Astrocyte (in vitro differentiated cells and primary cell): Measurements from ENCODE around the gene SHISA7. TPM values are rescaled to one million over a fixed set of nuclear protein-coding genes. Genes with fewer than 3 reads are reported as not detected.

Source experiments
- DNase-seq: peaks from one replicate; pipeline ENCODE4 v3.0.0-alpha.2; 2010; ENCODE audit warnings: low read depth
- FAIRE-seq: peaks from 2 replicates; lab custom pipeline; 2011; peaks lifted over from hg19 to GRCh38; lab: Jason Lieb, UNC
- H2AFZ ChIP-seq: 2 replicates; pipeline ENCODE4 v1.6.0; 2012; ENCODE audit warnings: low read depth, low read length, inconsistent platforms
- H3K27ac ChIP-seq: 2 replicates; pipeline ENCODE4 v1.5.1; 2011; ENCODE audit warnings: low read depth, low read length, inconsistent platforms
- H3K27me3 ChIP-seq: 2 replicates; pipeline ENCODE4 v1.6.0; 2011; ENCODE audit warnings: low read length, inconsistent platforms; ENCODE audit not compliant: insufficient read depth
- H3K36me3 ChIP-seq: 2 replicates; pipeline ENCODE4 v1.5.1; 2011; ENCODE audit warnings: low read length, inconsistent platforms; ENCODE audit not compliant: insufficient read depth
- H3K4me1 ChIP-seq: 2 replicates; pipeline ENCODE4 v1.5.1; 2011; ENCODE audit warnings: low read length, inconsistent platforms; ENCODE audit not compliant: insufficient read depth
- H3K4me2 ChIP-seq: 2 replicates; pipeline ENCODE4 v1.6.0; 2012; ENCODE audit warnings: low read length, inconsistent platforms
- H3K4me3 ChIP-seq: 2 replicates; pipeline ENCODE4 v1.5.1; 2011; ENCODE audit warnings: low read depth, mild to moderate bottlenecking, low read length, inconsistent platforms; ENCODE audit not compliant: insufficient read depth
- H3K79me2 ChIP-seq: 2 replicates; pipeline ENCODE4 v1.6.0; 2012; ENCODE audit warnings: mild to moderate bottlenecking, low read length, inconsistent platforms; ENCODE audit not compliant: insufficient read depth
- H3K9ac ChIP-seq: 2 replicates; pipeline ENCODE4 v1.6.0; 2012; ENCODE audit warnings: mild to moderate bottlenecking, low read length, inconsistent platforms
- H3K9me3 ChIP-seq: 2 replicates; pipeline ENCODE4 v1.5.1; 2012; ENCODE audit warnings: low read depth, mild to moderate bottlenecking, low read length, inconsistent platforms; ENCODE audit not compliant: insufficient read depth
- H4K20me1 ChIP-seq: 2 replicates; pipeline ENCODE4 v1.6.0; 2012; ENCODE audit warnings: low read length, inconsistent platforms; ENCODE audit not compliant: insufficient read depth
- H3K27ac Mint-ChIP-seq: one replicate; pipeline ENCODE4 v1.8.0; 2021; ENCODE audit warnings: mild to moderate bottlenecking, mixed read lengths; ENCODE audit not compliant: unreplicated experiment
- H3K27me3 Mint-ChIP-seq: one replicate; pipeline ENCODE4 v1.8.0; 2021; ENCODE audit warnings: low read depth, mixed read lengths; ENCODE audit not compliant: unreplicated experiment
- H3K36me3 Mint-ChIP-seq: one replicate; pipeline ENCODE4 v1.8.0; 2021; ENCODE audit warnings: low read depth, mixed read lengths; ENCODE audit not compliant: unreplicated experiment
- H3K4me1 Mint-ChIP-seq: one replicate; pipeline ENCODE4 v1.8.0; 2021; ENCODE audit warnings: low read depth, mixed read lengths; ENCODE audit not compliant: unreplicated experiment
- H3K4me3 Mint-ChIP-seq: one replicate; pipeline ENCODE4 v1.8.0; 2021; ENCODE audit warnings: mild to moderate bottlenecking, moderate library complexity, mixed read lengths; ENCODE audit not compliant: unreplicated experiment
- H3K9me3 Mint-ChIP-seq: one replicate; pipeline ENCODE4 v1.8.0; 2021; ENCODE audit warnings: mild to moderate bottlenecking, mixed read lengths; ENCODE audit not compliant: unreplicated experiment
- EZH2 ChIP-seq: IDR thresholded peaks from 2 replicates; pipeline ENCODE4 v1.6.1; 2012; ENCODE audit warnings: mild to moderate bottlenecking, low read length, inconsistent platforms; ENCODE audit not compliant: insufficient read depth
- total RNA-seq: library from RNA; stranded (reverse); gene quantifications from 2 replicates; pipeline ENCODE4 v1.2.1, GENCODE V29; 2021
- TF ChIP-seq, protein P1 (sequence below): IDR thresholded peaks from 2 replicates; pipeline ENCODE4 v1.5.1; 2011; ENCODE audit warnings: low read depth, mild to moderate bottlenecking, inconsistent platforms, low read length, moderate library complexity; ENCODE audit not compliant: insufficient read depth

The SHISA7 gene
- total RNA-seq, 1 donor from 2014 or later: 0.09 TPM

DNA sequence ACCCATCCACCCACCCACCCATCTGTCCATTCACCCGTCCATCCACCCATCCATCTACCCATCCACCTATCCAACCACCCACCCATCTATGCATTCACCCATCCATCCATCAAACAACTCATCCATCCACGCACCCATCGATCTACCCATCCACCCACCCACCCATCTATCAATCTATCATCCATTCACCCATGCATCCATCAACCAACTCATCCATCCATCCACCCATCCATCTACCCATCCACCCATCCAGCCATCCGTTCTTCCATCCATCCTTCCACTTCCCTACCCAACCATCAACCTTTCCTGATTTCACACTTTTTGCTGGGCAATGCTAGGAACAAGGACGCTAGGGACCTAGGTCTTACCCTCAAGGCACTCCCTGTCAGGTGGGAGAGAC lies 61.1 kb downstream of the SHISA7 start:
- H4K20me1 ChIP-seq: peaks cover 12% of the 10 kb centered on the region
- H3K9ac ChIP-seq: no peak overlapping the region
- H3K27ac ChIP-seq: no peak overlapping the region
- FAIRE-seq: no peak
- H3K36me3 ChIP-seq: peaks cover 2% of the 10 kb centered on the region
- Mint-ChIP-seq H3K4me1 (peaks cover 5% of the 10 kb centered on the region), H3K36me3 (peaks cover 9% of the 10 kb centered on the region), H3K27ac (no peak overlapping the region), H3K27me3 (peaks cover 2% of the 10 kb centered on the region), H3K9me3 (peaks cover 2% of the 10 kb centered on the region), H3K4me3 (no peak overlapping the region)
- H3K4me1 ChIP-seq: peaks cover 22% of the 10 kb centered on the region
- no peaks in the 10 kb centered on the region for H3K27me3 ChIP-seq
- DNase-seq: no peak
- no peak overlapping the region for H2AFZ ChIP-seq
- no peaks in the 10 kb centered on the region for H3K9me3 ChIP-seq
- H3K4me3 ChIP-seq: no peak overlapping the region
- TF ChIP-seq EZH2: no peak
- TF ChIP-seq, protein P1, sequence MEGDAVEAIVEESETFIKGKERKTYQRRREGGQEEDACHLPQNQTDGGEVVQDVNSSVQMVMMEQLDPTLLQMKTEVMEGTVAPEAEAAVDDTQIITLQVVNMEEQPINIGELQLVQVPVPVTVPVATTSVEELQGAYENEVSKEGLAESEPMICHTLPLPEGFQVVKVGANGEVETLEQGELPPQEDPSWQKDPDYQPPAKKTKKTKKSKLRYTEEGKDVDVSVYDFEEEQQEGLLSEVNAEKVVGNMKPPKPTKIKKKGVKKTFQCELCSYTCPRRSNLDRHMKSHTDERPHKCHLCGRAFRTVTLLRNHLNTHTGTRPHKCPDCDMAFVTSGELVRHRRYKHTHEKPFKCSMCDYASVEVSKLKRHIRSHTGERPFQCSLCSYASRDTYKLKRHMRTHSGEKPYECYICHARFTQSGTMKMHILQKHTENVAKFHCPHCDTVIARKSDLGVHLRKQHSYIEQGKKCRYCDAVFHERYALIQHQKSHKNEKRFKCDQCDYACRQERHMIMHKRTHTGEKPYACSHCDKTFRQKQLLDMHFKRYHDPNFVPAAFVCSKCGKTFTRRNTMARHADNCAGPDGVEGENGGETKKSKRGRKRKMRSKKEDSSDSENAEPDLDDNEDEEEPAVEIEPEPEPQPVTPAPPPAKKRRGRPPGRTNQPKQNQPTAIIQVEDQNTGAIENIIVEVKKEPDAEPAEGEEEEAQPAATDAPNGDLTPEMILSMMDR: no peak
- peaks cover 13% of the 10 kb centered on the region for H3K79me2 ChIP-seq
- no peak overlapping the region for H3K4me2 ChIP-seq

DNA sequence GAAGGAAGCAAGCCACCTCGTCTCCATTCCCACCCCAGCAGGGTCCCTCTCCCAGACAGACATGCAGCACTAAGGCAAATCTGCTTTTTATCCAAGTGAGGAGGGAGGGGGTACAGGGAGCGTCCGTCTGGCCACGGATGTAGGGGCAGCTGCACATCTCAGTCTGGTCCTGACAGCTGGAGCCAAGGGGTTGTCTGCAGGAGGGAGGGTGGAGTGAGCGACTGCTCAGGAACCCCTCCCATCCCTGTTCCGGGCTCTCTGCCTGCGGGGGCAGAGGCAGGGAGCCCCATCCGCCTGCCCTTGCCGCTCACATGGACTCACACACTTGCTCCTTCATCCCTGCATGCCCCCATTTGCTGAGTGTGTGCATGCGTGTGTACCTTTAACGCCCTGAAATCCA lies 63.9 kb downstream of the SHISA7 start:
- Histone ChIP-seq H3K9me3 (no peaks in the 10 kb centered on the region), H3K4me1 (peaks cover 21% of the 10 kb centered on the region), H3K27ac (no peak overlapping the region), H3K9ac (no peak overlapping the region), H3K4me3 (no peak overlapping the region), H3K4me2 (no peak overlapping the region), H3K79me2 (no peaks in the 10 kb centered on the region), H3K36me3 (no peaks in the 10 kb centered on the region), H4K20me1 (no peaks in the 10 kb centered on the region), H3K27me3 (no peaks in the 10 kb centered on the region), H2AFZ (no peak overlapping the region)
- no peak for FAIRE-seq
- Mint-ChIP-seq H3K27me3 (peaks cover 2% of the 10 kb centered on the region), H3K27ac (no peak overlapping the region), H3K9me3 (peaks cover 2% of the 10 kb centered on the region), H3K36me3 (peaks cover 6% of the 10 kb centered on the region), H3K4me1 (peaks cover 11% of the 10 kb centered on the region), H3K4me3 (no peak overlapping the region)
- DNase-seq: no peak
- TF ChIP-seq, protein P1: no peak
- TF ChIP-seq EZH2: no peak

Other genes with a start within 250 kb of the SHISA7 start
- 0.99 and 1.0 TPM in 2 replicates for gene PTPRH, start 233.8 kb downstream of the SHISA7 start, total RNA-seq
- gene TMEM86B, start 214.5 kb downstream of the SHISA7 start, total RNA-seq: 2.7 and 3.9 TPM in 2 replicates
- gene PPP6R1, start 184.3 kb downstream of the SHISA7 start, total RNA-seq: 73.8 and 75.2 TPM in 2 replicates
- 34.8 and 39.8 TPM in 2 replicates for gene HSPBP1, start 163.2 kb downstream of the SHISA7 start, total RNA-seq
- gene BRSK1, start 159.3 kb downstream of the SHISA7 start, total RNA-seq: 17.6 and 18.8 TPM in 2 replicates
- not detected in 2 replicates for gene TMEM150B, start 118.0 kb downstream of the SHISA7 start, total RNA-seq
- gene KMT5C, start 103.4 kb downstream of the SHISA7 start, total RNA-seq: 14.6 and 16.0 TPM in 2 replicates
- 0.50 TPM in 2 replicates for gene COX6B2, start 88.6 kb downstream of the SHISA7 start, total RNA-seq
- 0.10 and 0.20 TPM in 2 replicates for gene GARIN5B, start 80.0 kb downstream of the SHISA7 start, total RNA-seq
- 183 and 202 TPM in 2 replicates for gene IL11, start 72.8 kb downstream of the SHISA7 start, total RNA-seq
- gene TMEM190, start 66.5 kb downstream of the SHISA7 start, total RNA-seq: 2.5 TPM in 2 replicates
- gene TMEM238, start 59.0 kb downstream of the SHISA7 start, total RNA-seq: 1.4 and 2.1 TPM in 2 replicates
- 2,006 and 2,072 TPM in 2 replicates for gene RPL28, start 57.4 kb downstream of the SHISA7 start, total RNA-seq
- 107 and 116 TPM in 2 replicates for gene UBE2S, start 35.5 kb downstream of the SHISA7 start, total RNA-seq
- gene ISOC2, start 18.3 kb upstream of the SHISA7 start, total RNA-seq: 58.8 and 61.6 TPM in 2 replicates
- gene C19orf85, start 21.5 kb upstream of the SHISA7 start, total RNA-seq: not detected in 2 replicates
- gene ZNF628, start 33.3 kb upstream of the SHISA7 start, total RNA-seq: 9.9 and 11.9 TPM in 2 replicates
- gene NAT14, start 41.9 kb upstream of the SHISA7 start, total RNA-seq: 68.7 and 71.2 TPM in 2 replicates
- 46.8 and 66.1 TPM in 2 replicates for gene SSC5D, start 45.1 kb upstream of the SHISA7 start, total RNA-seq
- 2.5 and 4.2 TPM in 2 replicates for gene SBK2, start 93.8 kb upstream of the SHISA7 start, total RNA-seq
- gene SBK3, start 102.2 kb upstream of the SHISA7 start, total RNA-seq: 0.34 and 0.91 TPM in 2 replicates
- gene ZNF579, start 137.5 kb upstream of the SHISA7 start, total RNA-seq: 50.2 and 58.0 TPM in 2 replicates
- 14.2 and 14.5 TPM in 2 replicates for gene FIZ1, start 156.2 kb upstream of the SHISA7 start, total RNA-seq
- gene ZNF524, start 157.0 kb upstream of the SHISA7 start, total RNA-seq: 6.0 and 6.3 TPM in 2 replicates
- gene ZNF865, start 162.3 kb upstream of the SHISA7 start, total RNA-seq: 15.0 and 15.3 TPM in 2 replicates
- gene ZNF784, start 181.3 kb upstream of the SHISA7 start, total RNA-seq: 5.0 and 5.3 TPM in 2 replicates
- 35.8 and 36.6 TPM in 2 replicates for gene ZNF580, start 197.7 kb upstream of the SHISA7 start, total RNA-seq
- 28.4 and 30.0 TPM in 2 replicates for gene ZNF581, start 200.3 kb upstream of the SHISA7 start, total RNA-seq
- 12.2 and 12.8 TPM in 2 replicates for gene CCDC106, start 204.9 kb upstream of the SHISA7 start, total RNA-seq
- 183 and 194 TPM in 2 replicates for gene U2AF2, start 211.7 kb upstream of the SHISA7 start, total RNA-seq
- gene EPN1, start 231.9 kb upstream of the SHISA7 start, total RNA-seq: 145 and 156 TPM in 2 replicates